ENCODE data around the gene CCDC127. TPM values are rescaled to one million over a fixed set of nuclear protein-coding genes. Genes with fewer than 3 reads are reported as not detected.

The CCDC127 gene
- total RNA-seq, 1 experiment from 2014 or later: 10.5 TPM

GRCh38 chr5:195401-196160, 22.4 kb downstream of the CCDC127 start:
- DNase-seq: no peak
- no peaks in the 10 kb centered on the region for H3K36me3 ChIP-seq (ENCODE audit: control insufficient read depth, insufficient read depth, low read length)
- ChIA-PET POLR2A (no interaction called here), CTCF (no interaction called here)
- no peaks in the 10 kb centered on the region for H3K4me1 ChIP-seq
- no TSS peak for BruUV-seq (replicated peaks)
- no peak for TF ChIP-seq CTCF (IDR thresholded peaks at IDR 0.05; ENCODE audit: insufficient read depth in 1 of 2, low read depth in 1 of 2, low read length in 1 of 2, severe bottlenecking in 1 of 2, unreplicated experiment in 1 of 2)
- H3K27me3 ChIP-seq (replicated peaks; ENCODE audit: control insufficient read depth, insufficient read depth, low read length): no peaks in the 10 kb centered on the region
- no peak overlapping the region for H3K4me3 ChIP-seq (ENCODE audit: low read depth, low read length)
- Mint-ChIP-seq H3K4me1 (ENCODE audit: low read depth, unreplicated experiment) (peaks cover under 1% of the 10 kb centered on the region), H3K27me3 (ENCODE audit: insufficient read depth, unreplicated experiment) (no peaks in the 10 kb centered on the region), H3K9me3 (ENCODE audit: unreplicated experiment) (no peaks in the 10 kb centered on the region), H3K36me3 (ENCODE audit: insufficient read depth, unreplicated experiment) (peaks cover 6% of the 10 kb centered on the region), H3K27ac (ENCODE audit: unreplicated experiment) (peak overlapping the region; percentile 30), H3K4me3 (ENCODE audit: unreplicated experiment) (no peak overlapping the region)
- intact Hi-C loops (cut with micrococcal nuclease; ENCODE audit: unreplicated experiment): no loop called here
- no peaks in the 10 kb centered on the region for H3K9me3 ChIP-seq

DNA sequence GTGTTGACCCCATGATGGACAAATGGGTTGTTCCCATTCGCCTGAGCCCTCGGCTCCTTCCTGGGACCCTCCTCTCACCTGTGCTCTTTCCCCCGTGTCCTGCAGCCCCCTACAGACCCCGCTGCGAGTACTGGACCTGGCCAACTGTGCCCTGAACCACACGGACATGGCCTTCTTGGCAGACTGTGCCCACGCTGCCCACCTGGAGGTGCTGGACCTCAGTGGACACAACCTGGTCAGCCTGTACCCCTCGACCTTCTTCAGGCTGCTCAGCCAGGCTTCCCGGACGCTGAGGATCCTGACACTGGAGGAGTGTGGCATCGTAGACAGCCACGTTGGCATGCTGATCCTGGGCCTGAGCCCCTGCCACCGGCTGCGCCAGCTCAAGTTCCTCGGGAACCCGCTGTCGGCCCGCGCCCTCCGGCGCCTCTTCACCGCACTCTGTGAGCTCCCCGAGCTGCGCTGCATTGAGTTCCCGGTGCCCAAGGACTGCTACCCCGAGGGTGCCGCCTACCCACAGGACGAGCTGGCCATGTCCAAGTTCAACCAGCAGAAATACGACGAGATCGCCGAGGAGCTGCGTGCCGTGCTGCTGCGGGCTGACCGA, 23.2 kb downstream of the CCDC127 start:
- Mint-ChIP-seq H3K4me1 (ENCODE audit: low read depth, unreplicated experiment) (peaks cover 8% of the 10 kb centered on the region), H3K4me3 (ENCODE audit: unreplicated experiment) (no peak overlapping the region), H3K27me3 (ENCODE audit: insufficient read depth, unreplicated experiment) (no peaks in the 10 kb centered on the region), H3K36me3 (ENCODE audit: insufficient read depth, unreplicated experiment) (peaks cover 6% of the 10 kb centered on the region), H3K9me3 (ENCODE audit: unreplicated experiment) (no peaks in the 10 kb centered on the region), H3K27ac (ENCODE audit: unreplicated experiment) (peak overlapping the region; percentile 30)
- intact Hi-C loops (cut with micrococcal nuclease; ENCODE audit: unreplicated experiment): no loop called here
- Histone ChIP-seq H3K27me3 (replicated peaks; ENCODE audit: control insufficient read depth, insufficient read depth, low read length) (no peaks in the 10 kb centered on the region), H3K36me3 (ENCODE audit: control insufficient read depth, insufficient read depth, low read length) (no peaks in the 10 kb centered on the region), H3K9me3 (no peaks in the 10 kb centered on the region), H3K4me3 (ENCODE audit: low read depth, low read length) (no peak overlapping the region), H3K4me1 (no peaks in the 10 kb centered on the region)
- BruUV-seq (replicated peaks): no TSS peak
- POLR2A ChIA-PET: no interaction called here
- no peak for TF ChIP-seq CTCF (IDR thresholded peaks at IDR 0.05; ENCODE audit: insufficient read depth in 1 of 2, low read depth in 1 of 2, low read length in 1 of 2, severe bottlenecking in 1 of 2, unreplicated experiment in 1 of 2)
- CTCF ChIA-PET: no interaction called here
- no peak for DNase-seq

DNA sequence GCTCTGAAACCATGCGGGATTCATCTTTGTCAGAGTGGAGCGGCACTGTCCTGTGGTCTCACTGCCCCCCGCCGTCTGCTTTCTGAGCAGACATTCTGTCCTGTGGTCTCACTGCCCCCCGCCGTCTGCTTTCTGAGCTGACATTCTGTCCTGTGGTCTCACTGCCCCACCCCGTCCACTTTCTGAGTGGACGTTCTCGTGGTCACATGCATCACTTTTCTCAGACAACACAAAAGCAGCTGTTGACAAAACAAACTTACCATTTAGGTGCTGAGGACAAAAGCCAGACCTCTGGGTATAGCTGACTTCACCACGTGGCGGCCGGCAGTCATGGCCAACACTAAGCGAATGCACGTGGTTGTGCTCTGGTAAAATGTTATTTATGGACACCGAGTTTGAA, 23.9 kb downstream of the CCDC127 start:
- Histone ChIP-seq H3K4me3 (ENCODE audit: low read depth, low read length) (no peak overlapping the region), H3K9me3 (no peaks in the 10 kb centered on the region), H3K27me3 (replicated peaks; ENCODE audit: control insufficient read depth, insufficient read depth, low read length) (no peaks in the 10 kb centered on the region), H3K36me3 (ENCODE audit: control insufficient read depth, insufficient read depth, low read length) (no peaks in the 10 kb centered on the region), H3K4me1 (no peaks in the 10 kb centered on the region)
- no peaks in the 10 kb centered on the region for H3K9me3 Mint-ChIP-seq (ENCODE audit: unreplicated experiment)
- POLR2A ChIA-PET: no interaction called here
- no peak for TF ChIP-seq CTCF (IDR thresholded peaks at IDR 0.05; ENCODE audit: insufficient read depth in 1 of 2, low read depth in 1 of 2, low read length in 1 of 2, severe bottlenecking in 1 of 2, unreplicated experiment in 1 of 2)
- peaks cover 8% of the 10 kb centered on the region for H3K4me1 Mint-ChIP-seq (ENCODE audit: low read depth, unreplicated experiment)
- CTCF ChIA-PET: no interaction called here
- BruUV-seq (replicated peaks): no TSS peak
- no peaks in the 10 kb centered on the region for H3K27me3 Mint-ChIP-seq (ENCODE audit: insufficient read depth, unreplicated experiment)
- peaks cover 2% of the 10 kb centered on the region for H3K36me3 Mint-ChIP-seq (ENCODE audit: insufficient read depth, unreplicated experiment)
- no peak overlapping the region for H3K27ac Mint-ChIP-seq (ENCODE audit: unreplicated experiment)
- H3K4me3 Mint-ChIP-seq (ENCODE audit: unreplicated experiment): no peak overlapping the region
- intact Hi-C loops (cut with micrococcal nuclease; ENCODE audit: unreplicated experiment): no loop called here
- DNase-seq: no peak
